Peyer's patch (tissue), 4 donors: ENCODE measurements around the gene FAM50A. TPM values are rescaled to one million over a fixed set of nuclear protein-coding genes. Genes with fewer than 3 reads are reported as not detected.
"Not testable (repeated sequence)": the region's sequence is repeated elsewhere in the genome, so short reads cannot be mapped to it uniquely, and the experiment has no call there.

Source experiments
- DNase-seq, 3 donors: peaks; one replicate each; pipeline ENCODE4 v3.0.0-alpha.2; 2017 to 2019
- H3K27ac ChIP-seq, 4 donors: fragments of 200-600 bp; sonication (generic); one replicate each; pipeline ENCODE4 v1.5.1; 2016 to 2019
- H3K27me3 ChIP-seq, 2 donors: fragments of 200-600 bp; sonication (generic); one replicate each; pipeline ENCODE4 v1.5.1; 2019
- H3K36me3 ChIP-seq, 3 donors: fragments of 200-600 bp; sonication (generic); one replicate each; pipeline ENCODE4 v1.5.1; 2016 to 2019
- H3K4me1 ChIP-seq, 4 donors: fragments of 200-600 bp; sonication (generic); one replicate each; pipeline ENCODE4 v1.5.1; 2016 to 2019
- H3K4me3 ChIP-seq, 4 donors: fragments of 200-600 bp; sonication (generic); 1 replicate in 3 of 4; 2 replicates in 1 of 4; pipeline ENCODE4 v1.5.1; 2016 to 2019; ENCODE audit warnings: mild to moderate bottlenecking in 1 of 4
- H3K9me3 ChIP-seq, 4 donors: fragments of 200-600 bp; sonication (generic); one replicate each; pipeline ENCODE4 v1.5.1; 2016 to 2019; ENCODE audit warnings: mild to moderate bottlenecking in 1 of 4
- CTCF ChIP-seq, 6 experiments: fragments of 450-650 bp in 4 of 6; fragments of 200-600 bp in 2 of 6; sonication (generic) in 1 of 6; IDR thresholded peaks; one replicate each; pipeline ENCODE4 v1.5.1; 2017 to 2019; ENCODE audit warnings: antibody characterized with exemption in 6 of 6, mild to moderate bottlenecking in 3 of 6, moderate library complexity in 1 of 6
- POLR2A ChIP-seq, 2 donors: fragments of 450-650 bp; IDR thresholded peaks; one replicate each; pipeline ENCODE4 v1.5.1; 2017; ENCODE audit warnings: antibody characterized with exemption in 2 of 2, mild to moderate bottlenecking in 2 of 2, moderate library complexity in 2 of 2
- total RNA-seq, 4 donors: library from RNA; depleted of rRNA; stranded (reverse); fragments of >200 nt; gene quantifications; one replicate each; pipeline ENCODE4 v1.1.0, GENCODE V29; 2016

FAM50A gene
- total RNA-seq, 4 donors from 2014 or later = 35.6 to 212 (median 54.6) TPM

- Histone ChIP-seq H3K4me1 (peaks cover 0 to 12% (median 0%) of the 10 kb centered on the region in 4 donors), H3K4me3 (peak overlapping the region; percentile 44 to 74 (median 64)), H3K27me3 (no peaks in the 10 kb centered on the region), H3K27ac (peak overlapping the region; percentile 92 to 99 (median 98)), H3K36me3 (peaks cover 0 to 21% (median 0%) of the 10 kb centered on the region in 3 donors), H3K9me3 (no peaks in the 10 kb centered on the region)
- peak; percentile 83 to 95 (median 89) for DNase-seq
- TF ChIP-seq CTCF (IDR thresholded peaks at IDR 0.05) (peak; percentile 75 to 90 (median 84)), POLR2A (IDR thresholded peaks at IDR 0.05) (no peak)
Observed at GRCh38 chrX:154398668-154399526, 45.0 kb upstream of the FAM50A start.

- Histone ChIP-seq H3K4me1 (peaks cover 0 to 12% (median 0%) of the 10 kb centered on the region in 4 donors), H3K36me3 (peaks cover 0 to 21% (median 0%) of the 10 kb centered on the region in 3 donors), H3K27ac (peak overlapping the region; percentile 36 to 99 (median 94)), H3K4me3 (peak overlapping the region; percentile 44 to 74 (median 64)), H3K27me3 (no peaks in the 10 kb centered on the region), H3K9me3 (no peaks in the 10 kb centered on the region)
- TF ChIP-seq CTCF (IDR thresholded peaks at IDR 0.05) (no peak), POLR2A (IDR thresholded peaks at IDR 0.05) (no peak)
- DNase-seq = no peak
Observed at GRCh38 chrX:154399527-154400368, 44.2 kb upstream of the FAM50A start.

- not testable (repeated sequence) for H3K27me3 ChIP-seq, H3K9me3 ChIP-seq, DNase-seq
- peak overlapping the region in 3 of 4 donors; percentile 36 to 96 (median 92) for H3K27ac ChIP-seq
- peak overlapping the region in 1 of 4 donors; percentile 74 for H3K4me3 ChIP-seq
- H3K4me1 ChIP-seq = peaks cover 0 to 12% (median 0%) of the 10 kb centered on the region in 4 donors
- H3K36me3 ChIP-seq = peaks cover 0 to 21% (median 0%) of the 10 kb centered on the region in 3 donors
Observed at GRCh38 chrX:154400369-154400817, 43.5 kb upstream of the FAM50A start.

GRCh38 chrX:154401045-154401799 is 42.7 kb upstream of the FAM50A start:
- Histone ChIP-seq H3K4me3 (no peak overlapping the region), H3K27ac (no peak overlapping the region)
- TF ChIP-seq POLR2A (IDR thresholded peaks at IDR 0.05) (no peak), CTCF (IDR thresholded peaks at IDR 0.05) (no peak)

GRCh38 chrX:154401918-154402621 is 41.9 kb upstream of the FAM50A start:
- Histone ChIP-seq H3K4me1 (peaks cover 0 to 12% (median 0%) of the 10 kb centered on the region in 4 donors), H3K9me3 (no peaks in the 10 kb centered on the region), H3K27me3 (no peaks in the 10 kb centered on the region), H3K27ac (no peak overlapping the region), H3K4me3 (no peak overlapping the region), H3K36me3 (peaks cover 0 to 21% (median 0%) of the 10 kb centered on the region in 3 donors)
- DNase-seq = no peak
- TF ChIP-seq POLR2A (IDR thresholded peaks at IDR 0.05) (no peak), CTCF (IDR thresholded peaks at IDR 0.05) (no peak)

More at GRCh38 chrX:154401045-154401799, 42.7 kb upstream of the FAM50A start:
- Histone ChIP-seq H3K4me1 (peaks cover 0 to 12% (median 0%) of the 10 kb centered on the region in 4 donors), H3K9me3 (no peaks in the 10 kb centered on the region), H3K27me3 (no peaks in the 10 kb centered on the region), H3K36me3 (peaks cover 0 to 21% (median 0%) of the 10 kb centered on the region in 3 donors)
- DNase-seq = no peak
